SK-N-MC (cell line): ENCODE data around the gene SNAPC2.
A peak's percentile ranks its signal among the peaks of the same experiment; 100 is the strongest.

ENCODE experiments used
- EZH2 ChIP-seq: fragments of 200-600 bp; sonication (generic); IDR thresholded peaks from one replicate; pipeline ENCODE4 v1.6.1; 2017; ENCODE audit warnings: antibody characterized with exemption
- POLR2AphosphoS5 ChIP-seq: IDR thresholded peaks from 2 replicates; pipeline ENCODE4 v1.6.1; 2012; ENCODE audit warnings: mild to moderate bottlenecking, low read depth, low read length, borderline replicate concordance

DNA sequence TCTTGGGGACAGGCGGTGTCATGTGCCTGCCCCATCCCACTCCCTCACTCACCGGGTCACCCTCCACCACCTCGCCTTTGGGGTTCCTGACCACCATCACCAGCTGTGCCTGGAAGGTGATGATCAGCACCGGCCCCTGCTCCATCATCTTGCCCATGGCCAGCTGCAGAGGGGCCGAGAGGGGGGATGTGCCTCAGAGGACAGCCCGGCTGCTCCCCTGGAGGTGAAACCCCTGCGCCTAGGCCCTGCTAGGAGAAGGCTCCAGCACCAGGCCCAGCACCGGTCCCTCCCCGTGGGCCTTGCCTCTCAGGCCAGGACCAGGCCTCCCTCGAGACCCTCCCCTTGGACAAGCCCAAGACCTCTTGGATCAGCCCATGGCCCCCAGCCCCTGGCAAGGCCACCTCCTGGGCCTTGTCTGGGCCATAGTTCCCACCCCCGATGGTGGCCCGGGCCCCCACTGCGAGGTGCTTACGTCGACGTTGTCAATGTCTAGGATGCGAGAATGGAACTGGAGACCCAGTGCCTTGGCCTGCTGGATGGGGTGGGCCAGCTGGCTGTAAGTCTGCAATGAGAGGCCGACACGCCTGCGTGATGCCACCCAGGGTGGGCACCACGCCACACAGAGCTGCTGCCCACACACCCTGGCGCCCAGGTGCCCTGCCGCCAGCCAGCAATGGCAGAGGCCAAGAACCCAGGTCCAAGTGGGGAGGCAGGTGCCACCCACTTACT lies 7.6 kb downstream of the SNAPC2 start:
- TF ChIP-seq EZH2 (no peak), POLR2AphosphoS5 (peak; percentile 33; the same call in 1 of the 2 replicates)
